Tracheal epithelial cell (primary cell): ENCODE results near the gene RTL9. TPM values are rescaled to one million over a fixed set of nuclear protein-coding genes. Genes with fewer than 3 reads are reported as not detected.

ENCODE experiments used
- total RNA-seq: library from RNA; depleted of rRNA; stranded (reverse); fragments of >200 nt; gene quantifications from 2 replicates; pipeline ENCODE4 v1.2.1, GENCODE V29; 2014

RTL9 gene
- total RNA-seq = not detected in 2 replicates

GRCh38 chrX:110358548-110358947 is at the start of gene RTL9:
RTL9 (plus strand) TSS chrX:110358848; CDS start chrX:110450618, 91,770 bp downstream.

GRCh38 chrX:110317820-110318663 is 40.6 kb upstream of the RTL9 start, which contains the start of gene AMMECR1:
AMMECR1 (minus strand) TSS chrX:110318085; CDS start chrX:110318071, 14 bp downstream.

Other genes with a start within 250 kb of the RTL9 start
- gene AMMECR1, start 40.8 kb upstream of the RTL9 start, total RNA-seq = 17.1 and 41.3 TPM in 2 replicates